ENCODE data around the gene ZAP70.

GRCh38 chr2:97673182-97673914 lies 40.0 kb upstream of the ZAP70 start:
- no peak for TF ChIP-seq CTCF (IDR thresholded peaks at IDR 0.05)
- no peak for TF ChIP-seq ZFX (IDR thresholded peaks at IDR 0.05; ENCODE audit: borderline replicate concordance)

All from 22Rv1 (cell line).